Activated CD8-positive, alpha-beta T cell treated with anti-CD3 and anti-CD28 coated beads for 36 hours (primary cell): ENCODE data around the gene ABI1. TPM values are rescaled to one million over a fixed set of nuclear protein-coding genes. Genes with fewer than 3 reads are reported as not detected.

Experiments
- ATAC-seq: fragments of 200-7000 bp; cut with Tn5 transposase; one replicate; pipeline ENCODE4 v1.10.0; 2021; ENCODE audit warnings: mild to moderate bottlenecking, moderate library complexity
- CTCF ChIA-PET: fragments of 350-600 bp; sonication (Branson Sonifier 250); formaldehyde crosslinking; loops from one replicate; lab custom pipeline; 2021; ENCODE audit warnings: antibody characterized with exemption; lab: Charles Lee
- POLR2A ChIA-PET: fragments of 350-600 bp; sonication (Branson Sonifier 250); formaldehyde crosslinking; loops from one replicate; lab custom pipeline; 2021; ENCODE audit warnings: antibody characterized with exemption; lab: Charles Lee
- DNase-seq: peaks from one replicate; pipeline ENCODE4 v3.0.0-alpha.2; 2020
- H3K27ac Mint-ChIP-seq: one replicate; pipeline ENCODE4 v1.8.0; 2021; ENCODE audit warnings: mild to moderate bottlenecking, mixed read lengths
- H3K27me3 Mint-ChIP-seq: one replicate; pipeline ENCODE4 v1.8.0; 2021; ENCODE audit warnings: mixed read lengths
- H3K36me3 Mint-ChIP-seq: one replicate; pipeline ENCODE4 v1.8.0; 2021; ENCODE audit warnings: low read depth, mixed read lengths
- H3K4me1 Mint-ChIP-seq: one replicate; pipeline ENCODE4 v1.8.0; 2021; ENCODE audit warnings: low read depth, mixed read lengths
- H3K4me3 Mint-ChIP-seq: one replicate; pipeline ENCODE4 v1.8.0; 2021; ENCODE audit warnings: mild to moderate bottlenecking, moderate library complexity, mixed read lengths
- H3K9me3 Mint-ChIP-seq: one replicate; pipeline ENCODE4 v1.8.0; 2021; ENCODE audit warnings: mixed read lengths
- CTCF ChIP-seq: fragments of 200-600 bp; IDR thresholded peaks from one replicate; pipeline ENCODE4 v1.8.0; 2022; ENCODE audit warnings: antibody characterized with exemption, mild to moderate bottlenecking
- intact Hi-C: fragments of 100-400 bp; cut with micrococcal nuclease; formaldehyde crosslinking; loops from one replicate; pipeline ENCODE4 v1.10.0; 2022
- total RNA-seq, 2 experiments: library from RNA; stranded (reverse); gene quantifications; one replicate each; pipeline ENCODE4 v1.2.3, GENCODE V29; 2021

Gene ABI1
- total RNA-seq, 2 experiments from 2014 or later = 32.4 to 37.2 TPM

GRCh38 chr10:26780106-26780792 lies 80.5 kb downstream of the ABI1 start:
- CTCF ChIA-PET = interaction anchor here (0.8 to 2.7 kb wide), 7 partner anchors 9 to 102 kb away, joined by 3 to 9 read pairs (median 3); no protein-coding TSS in a partner anchor
- Mint-ChIP-seq H3K4me1 (peaks cover 87% of the 10 kb centered on the region), H3K4me3 (no peak overlapping the region), H3K27ac (no peak overlapping the region), H3K9me3 (no peaks in the 10 kb centered on the region), H3K36me3 (peaks cover 4% of the 10 kb centered on the region), H3K27me3 (no peaks in the 10 kb centered on the region)
- intact Hi-C loops = no loop called here
- no peak for TF ChIP-seq CTCF
- POLR2A ChIA-PET = interaction anchor here (0.6 kb wide), 1 partner anchor 18 kb away, joined by 3 read pairs; no protein-coding TSS in a partner anchor
- ATAC-seq (no peak), DNase-seq (no peak)

- no peak for TF ChIP-seq CTCF
- intact Hi-C loops = no loop called here
- H3K4me1 Mint-ChIP-seq = peaks cover 84% of the 10 kb centered on the region
- H3K9me3 Mint-ChIP-seq = no peaks in the 10 kb centered on the region
- H3K27me3 Mint-ChIP-seq = no peaks in the 10 kb centered on the region
- no peak for ATAC-seq
- DNase-seq = no peak
- POLR2A ChIA-PET = no interaction called here
- H3K27ac Mint-ChIP-seq = no peak overlapping the region
- peaks cover 4% of the 10 kb centered on the region for H3K36me3 Mint-ChIP-seq
- H3K4me3 Mint-ChIP-seq = no peak overlapping the region
- CTCF ChIA-PET = interaction anchor here (0.8 to 2.7 kb wide), 3 partner anchors 10 to 20 kb away, joined by 3 to 9 read pairs (median 3); no protein-coding TSS in a partner anchor
Observed at GRCh38 chr10:26779176-26779860, 81.4 kb downstream of the ABI1 start.

- intact Hi-C loops = no loop called here
- peaks cover 77% of the 10 kb centered on the region for H3K4me1 Mint-ChIP-seq
- H3K27ac Mint-ChIP-seq = peak overlapping the region; percentile 17
- no peak for TF ChIP-seq CTCF
- no peaks in the 10 kb centered on the region for H3K9me3 Mint-ChIP-seq
- ChIA-PET CTCF (no interaction called here), POLR2A (no interaction called here)
- peaks cover 7% of the 10 kb centered on the region for H3K36me3 Mint-ChIP-seq
- no peaks in the 10 kb centered on the region for H3K27me3 Mint-ChIP-seq
- no peak for DNase-seq
- H3K4me3 Mint-ChIP-seq = no peak overlapping the region
- no peak for ATAC-seq
Observed at GRCh38 chr10:26777686-26778085, 83.1 kb downstream of the ABI1 start.

GRCh38 chr10:26776258-26776657 lies 84.5 kb downstream of the ABI1 start:
- CTCF ChIA-PET = interaction anchor here (1.0 to 1.1 kb wide), 2 partner anchors 50 to 69 kb away, joined by 3 to 4 read pairs; no protein-coding TSS in a partner anchor
- POLR2A ChIA-PET = no interaction called here
- TF ChIP-seq CTCF = no peak
- peaks cover 67% of the 10 kb centered on the region for H3K4me1 Mint-ChIP-seq
- H3K27ac Mint-ChIP-seq = no peak overlapping the region
- H3K36me3 Mint-ChIP-seq = peaks cover 3% of the 10 kb centered on the region
- no peak for ATAC-seq
- H3K9me3 Mint-ChIP-seq = no peaks in the 10 kb centered on the region
- no peaks in the 10 kb centered on the region for H3K27me3 Mint-ChIP-seq
- intact Hi-C loops = no loop called here
- DNase-seq = no peak
- no peak overlapping the region for H3K4me3 Mint-ChIP-seq

- H3K4me3 Mint-ChIP-seq = no peak overlapping the region
- POLR2A ChIA-PET = no interaction called here
Observed at GRCh38 chr10:26773633-26774032, 87.1 kb downstream of the ABI1 start.

More at GRCh38 chr10:26773633-26774032, 87.1 kb downstream of the ABI1 start:
- Mint-ChIP-seq H3K27ac (peak overlapping the region; percentile 16), H3K9me3 (no peaks in the 10 kb centered on the region), H3K36me3 (peaks cover 7% of the 10 kb centered on the region), H3K4me1 (peaks cover 50% of the 10 kb centered on the region), H3K27me3 (no peaks in the 10 kb centered on the region)
- no peak for ATAC-seq
- CTCF ChIA-PET = interaction anchor here (1.0 to 1.7 kb wide), 3 partner anchors 8 to 48 kb away, joined by 4 to 5 read pairs (median 4); no protein-coding TSS in a partner anchor
- DNase-seq = no peak
- no peak for TF ChIP-seq CTCF
- intact Hi-C loops = no loop called here
